IMR-90 (cell line): ENCODE results near the gene MAML3. TPM values are rescaled to one million over a fixed set of nuclear protein-coding genes. Genes with fewer than 3 reads are reported as not detected.
A peak's percentile ranks its signal among the peaks of the same experiment; 100 is the strongest.

Experiments
- ATAC-seq: fragments of 200-7000 bp; cut with Tn5 transposase; 2 replicates; pipeline ENCODE4 v1.9.1; 2020; ENCODE audit warnings: low read depth, mild to moderate bottlenecking, moderate library complexity
- BruUV-seq: library from RNA; stranded (reverse); fragments of 400-500 nt; replicated peaks from 2 replicates; lab custom pipeline; 2021; lab: Mats Ljungman, UMichigan
- CTCF ChIA-PET: fragments of 300-600 bp; formaldehyde crosslinking; extraction: SDS; loops from one replicate; lab custom pipeline; 2021; ENCODE audit warnings: antibody characterized with exemption; lab: Yijun Ruan, JAX
- POLR2A ChIA-PET: fragments of 300-600 bp; sonication (Branson Sonifier 250); formaldehyde crosslinking; loops from one replicate; lab custom pipeline; 2022; ENCODE audit warnings: antibody characterized with exemption; ENCODE audit not compliant: unreplicated experiment; lab: Charles Lee
- DNase-seq: peaks from one replicate; pipeline ENCODE4 v3.0.0; 2013
- H2AFZ ChIP-seq: replicated peaks from 2 replicates; pipeline ENCODE3; 2013; ENCODE audit warnings: low read length, mild to moderate bottlenecking; ENCODE audit not compliant: poor library complexity
- H2AK5ac ChIP-seq: 2 replicates; pipeline ENCODE4 v1.6.1; 2013; ENCODE audit warnings: low read depth, low read length, inconsistent platforms
- H2AK9ac ChIP-seq: replicated peaks from 2 replicates; pipeline ENCODE3; 2013; ENCODE audit warnings: mild to moderate bottlenecking, low read depth, low read length, moderate library complexity; ENCODE audit not compliant: poor library complexity
- H2BK120ac ChIP-seq: 2 replicates; pipeline ENCODE4 v1.6.1; 2013; ENCODE audit warnings: low read depth, low read length, inconsistent platforms
- H2BK15ac ChIP-seq: 3 replicates; pipeline ENCODE4 v1.6.1; 2013; ENCODE audit warnings: low read depth, low read length, inconsistent platforms
- H2BK20ac ChIP-seq: 2 replicates; pipeline ENCODE4 v1.6.1; 2013; ENCODE audit warnings: low read depth, mild to moderate bottlenecking, inconsistent platforms, low read length, moderate library complexity
- H2BK5ac ChIP-seq: 2 replicates; pipeline ENCODE4 v1.6.1; 2013; ENCODE audit warnings: mild to moderate bottlenecking, low read depth, low read length, inconsistent platforms; ENCODE audit not compliant: poor library complexity, severe bottlenecking
- H3K14ac ChIP-seq: replicated peaks from 2 replicates; pipeline ENCODE4 v1.6.1; 2013; ENCODE audit warnings: low read depth, low read length, inconsistent platforms
- H3K18ac ChIP-seq: 2 replicates; pipeline ENCODE4 v1.6.1; 2013; ENCODE audit warnings: low read depth, low read length, control low read depth
- H3K23ac ChIP-seq: 2 replicates; pipeline ENCODE4 v1.6.1; 2013; ENCODE audit warnings: low read depth, low read length, inconsistent platforms
- H3K27ac ChIP-seq: 2 replicates; pipeline ENCODE4 v1.5.1; 2013; ENCODE audit warnings: mild to moderate bottlenecking, control low read depth, low read length; ENCODE audit not compliant: insufficient read depth
- H3K27me3 ChIP-seq: 2 replicates; pipeline ENCODE4 v1.6.1; 2013; ENCODE audit warnings: low read length; ENCODE audit not compliant: control insufficient read depth, insufficient read depth
- H3K36me3 ChIP-seq: 2 replicates; pipeline ENCODE4 v1.6.1; 2013; ENCODE audit warnings: low read length, mixed read lengths; ENCODE audit not compliant: control insufficient read depth, insufficient read depth
- H3K4ac ChIP-seq: 2 replicates; pipeline ENCODE4 v1.6.1; 2013; ENCODE audit warnings: low read depth, low read length, inconsistent platforms
- H3K4me1 ChIP-seq: 2 replicates; pipeline ENCODE4 v1.6.1; 2013; ENCODE audit warnings: low read length, mixed read lengths; ENCODE audit not compliant: control insufficient read depth, insufficient read depth
- H3K4me2 ChIP-seq: 2 replicates; pipeline ENCODE4 v1.6.1; 2013; ENCODE audit warnings: low read depth, mild to moderate bottlenecking, control low read depth, low read length, moderate library complexity
- H3K4me3 ChIP-seq: 2 replicates; pipeline ENCODE4 v1.5.1; 2013; ENCODE audit warnings: low read depth, mild to moderate bottlenecking, control low read depth, low read length, moderate library complexity; ENCODE audit not compliant: insufficient read depth
- H3K56ac ChIP-seq: 2 replicates; pipeline ENCODE4 v1.6.1; 2013; ENCODE audit warnings: low read length, inconsistent platforms; ENCODE audit not compliant: insufficient read depth; ENCODE audit errors: extremely low read depth
- H3K79me1 ChIP-seq, 2 experiments: 2 replicates each; pipeline ENCODE4 v1.6.1; 2013; ENCODE audit warnings: low read length in 2 of 2, inconsistent platforms in 1 of 2, low read depth in 1 of 2
- H3K9ac ChIP-seq: 2 replicates; pipeline ENCODE4 v1.6.1; 2013; ENCODE audit warnings: low read depth, low read length, control low read depth
- H3K9me1 ChIP-seq: 2 replicates; pipeline ENCODE4 v1.6.1; 2013; ENCODE audit warnings: low read length, inconsistent platforms; ENCODE audit not compliant: insufficient read depth
- H3K9me3 ChIP-seq: 2 replicates; pipeline ENCODE4 v1.6.1; 2013; ENCODE audit warnings: low read length; ENCODE audit not compliant: control insufficient read depth, insufficient read depth
- H4K20me1 ChIP-seq: 2 replicates; pipeline ENCODE4 v1.6.1; 2013; ENCODE audit warnings: low read length, inconsistent platforms; ENCODE audit not compliant: insufficient read depth
- H4K5ac ChIP-seq: 2 replicates; pipeline ENCODE4 v1.6.1; 2013; ENCODE audit warnings: mild to moderate bottlenecking, low read depth, low read length, control low read depth
- H4K8ac ChIP-seq, 2 experiments: 2 replicates each; pipeline ENCODE4 v1.6.1; 2013; ENCODE audit warnings: low read depth in 2 of 2, low read length in 2 of 2, control low read depth in 1 of 2, inconsistent platforms in 1 of 2
- H4K91ac ChIP-seq: 2 replicates; pipeline ENCODE4 v1.6.1; 2013; ENCODE audit warnings: low read depth, low read length, inconsistent platforms; ENCODE audit not compliant: insufficient read depth
- CTCF ChIP-seq: conservative IDR thresholded peaks from 2 replicates; pipeline ENCODE4 v1.5.1; 2012; ENCODE audit warnings: mild to moderate bottlenecking, low read depth, low read length, improper control_type of control experiment
- MXI1 ChIP-seq: IDR thresholded peaks from 2 replicates; pipeline ENCODE4 v1.6.1; 2012; ENCODE audit warnings: low read depth, mild to moderate bottlenecking, low read length, moderate library complexity, borderline replicate concordance
- RAD21 ChIP-seq: IDR thresholded peaks from 2 replicates; pipeline ENCODE4 v1.6.1; 2012; ENCODE audit warnings: low read length, improper control_type of control experiment
- SMC3 ChIP-seq: fragments of 150-350 bp; IDR thresholded peaks from 2 replicates; pipeline ENCODE4 v1.6.1; 2016; ENCODE audit warnings: low read depth, mild to moderate bottlenecking, antibody characterized with exemption, low read length, moderate library complexity
- WGBS, 2 experiments: methylation state at CpG; one replicate each; pipeline versions ENCODE4 v1.1.5 to v1.1.7; 2013; ENCODE audit warnings: missing lambda C conversion rate in 2 of 2; ENCODE audit not compliant: insufficient read length in 1 of 2; ENCODE audit errors: extremely low coverage in 2 of 2; 5-methylcytosine and 5-hydroxymethylcytosine counted together
- dilution Hi-C: fragments of 300-500 bp; cut with HindIII; formaldehyde crosslinking; loops from one replicate; pipeline ENCODE4 v1.14.3; 2018; ENCODE audit warnings: low sequenced_read_pairs; ENCODE audit not compliant: unreplicated experiment
- in situ Hi-C: fragments of 300-500 bp; cut with MboI; formaldehyde crosslinking; loops from 3 replicates; pipeline ENCODE4 v1.14.3; 2019; ENCODE audit warnings: low sequenced_read_pairs, inconsistent platforms, mixed read lengths
- intact Hi-C: fragments of 100-400 bp; cut with micrococcal nuclease; formaldehyde crosslinking; loops from 2 replicates; pipeline ENCODE4 v1.10.0; 2022
- polyA plus RNA-seq, 3 experiments: library from polyadenylated mRNA; depleted of rRNA; stranded (reverse); fragments of >200 nt; gene quantifications; 2 replicates each; pipeline ENCODE4 v1.2.3, GENCODE V29; 2012; ENCODE audit warnings: low replicate concordance in 1 of 3
- total RNA-seq: library from RNA; depleted of rRNA; stranded (reverse); fragments of >200 nt; gene quantifications from 2 replicates; pipeline ENCODE4 v1.2.3, GENCODE V29; 2012

MAML3 gene
- total and polyA plus RNA-seq, 2 of the 4 experiments (the other 2 are of a cell fraction): 0.90 to 1.7 TPM

- POLR2A ChIA-PET: no interaction called here
- DNase-seq: no peak
- peak overlapping the region; percentile 96 for H2AFZ ChIP-seq
These were observed 1.8 kb downstream of the MAML3 start for GRCh38 chr4:140152013-140152703.

More at GRCh38 chr4:140152013-140152703, 1.8 kb downstream of the MAML3 start:
- peak overlapping the region; percentile 24; the same call in 1 of the 3 replicates for H2BK15ac ChIP-seq
- peak overlapping the region; percentile 90 for H3K4me3 ChIP-seq
- H2AK9ac ChIP-seq: peak overlapping the region; percentile 95
- H2BK20ac ChIP-seq: no peak overlapping the region
- H3K27me3 ChIP-seq: no peaks in the 10 kb centered on the region
- peak overlapping the region; percentile 84 for H3K23ac ChIP-seq
- H4K91ac ChIP-seq: peak overlapping the region; percentile 52
- H3K9ac ChIP-seq: peak overlapping the region; percentile 87
- peak overlapping the region; percentile 18; the same call in 1 of the 2 replicates for H3K18ac ChIP-seq
- H3K4me1 ChIP-seq: no peaks in the 10 kb centered on the region
- H3K79me1 ChIP-seq: peaks cover 0 to 12% of the 10 kb centered on the region in 2 experiments; a peak in 2 of 4 replicates
- dilution Hi-C loops (no loop called here), intact Hi-C loops (loop anchor here (1.0 to 5.0 kb wide), 4 partner anchors 140 to 700 kb away; no protein-coding TSS in a partner anchor), in situ Hi-C loops (loop anchor here (5.0 to 10.0 kb wide), 4 partner anchors 100 to 417 kb away; no protein-coding TSS in a partner anchor)
- no peaks in the 10 kb centered on the region for H3K36me3 ChIP-seq
- H4K5ac ChIP-seq: no peak overlapping the region; the same call in 1 of the 2 replicates
- no peaks in the 10 kb centered on the region for H3K9me1 ChIP-seq
- peak overlapping the region; percentile 84 for H3K4me2 ChIP-seq
- peak overlapping the region; percentile 13; the same call in 1 of the 2 replicates for H2AK5ac ChIP-seq
- H4K20me1 ChIP-seq: no peaks in the 10 kb centered on the region
- H3K27ac ChIP-seq: peak overlapping the region; percentile 95
- peak overlapping the region; percentile 80; the same call in 1 of the 2 replicates for H3K4ac ChIP-seq
- no TSS peak for BruUV-seq
- peak overlapping the region; percentile 79 for H2BK120ac ChIP-seq
- H2BK5ac ChIP-seq: peak overlapping the region; percentile 92
- peak overlapping the region; percentile 77 for H3K14ac ChIP-seq
- H4K8ac ChIP-seq: peak overlapping the region; percentile 30 to 59; a peak in 3 of 4 replicates
- no CpG with 5 or more reads among the region's 50 CpGs for WGBS, 2 experiments
- H3K56ac ChIP-seq: no peak overlapping the region; the same call in 1 of the 2 replicates
- CTCF ChIA-PET: no interaction called here
- no peaks in the 10 kb centered on the region for H3K9me3 ChIP-seq
- TF ChIP-seq SMC3: peak; percentile 20; the same call in 1 of the 2 replicates
- 0 out of 2 replicates have a peak, but pooled peaks have one; percentile 2 for TF ChIP-seq RAD21
- TF ChIP-seq CTCF: peak; percentile 23
- no peak for TF ChIP-seq MXI1
- ATAC-seq: peak; percentile 7; the same call in 1 of the 2 replicates
